ENCODE measurements around the gene ARHGEF17. TPM values are rescaled to one million over a fixed set of nuclear protein-coding genes. Genes with fewer than 3 reads are reported as not detected.
"Not testable (repeated sequence)": the region's sequence is repeated elsewhere in the genome, so short reads cannot be mapped to it uniquely, and the experiment has no call there.

ARHGEF17 gene
- total RNA-seq, 4 donors from 2014 or later = 54.0 to 125 (median 61.4) TPM

- peak; percentile 39 to 49 for DNase-seq
- no peaks in the 10 kb centered on the region for H3K36me3 ChIP-seq
- no peaks in the 10 kb centered on the region for H3K27me3 ChIP-seq
- no peak for TF ChIP-seq POLR2A (IDR thresholded peaks at IDR 0.05)
- TF ChIP-seq, protein P1, sequence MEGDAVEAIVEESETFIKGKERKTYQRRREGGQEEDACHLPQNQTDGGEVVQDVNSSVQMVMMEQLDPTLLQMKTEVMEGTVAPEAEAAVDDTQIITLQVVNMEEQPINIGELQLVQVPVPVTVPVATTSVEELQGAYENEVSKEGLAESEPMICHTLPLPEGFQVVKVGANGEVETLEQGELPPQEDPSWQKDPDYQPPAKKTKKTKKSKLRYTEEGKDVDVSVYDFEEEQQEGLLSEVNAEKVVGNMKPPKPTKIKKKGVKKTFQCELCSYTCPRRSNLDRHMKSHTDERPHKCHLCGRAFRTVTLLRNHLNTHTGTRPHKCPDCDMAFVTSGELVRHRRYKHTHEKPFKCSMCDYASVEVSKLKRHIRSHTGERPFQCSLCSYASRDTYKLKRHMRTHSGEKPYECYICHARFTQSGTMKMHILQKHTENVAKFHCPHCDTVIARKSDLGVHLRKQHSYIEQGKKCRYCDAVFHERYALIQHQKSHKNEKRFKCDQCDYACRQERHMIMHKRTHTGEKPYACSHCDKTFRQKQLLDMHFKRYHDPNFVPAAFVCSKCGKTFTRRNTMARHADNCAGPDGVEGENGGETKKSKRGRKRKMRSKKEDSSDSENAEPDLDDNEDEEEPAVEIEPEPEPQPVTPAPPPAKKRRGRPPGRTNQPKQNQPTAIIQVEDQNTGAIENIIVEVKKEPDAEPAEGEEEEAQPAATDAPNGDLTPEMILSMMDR (IDR thresholded peaks at IDR 0.05) = no peak
- peak overlapping the region; percentile 7 to 39 (median 22) for H3K27ac ChIP-seq
- intact Hi-C loops (cut with DNase I) = no loop called here
- H3K4me1 ChIP-seq = peaks cover 5 to 38% of the 10 kb centered on the region in 2 donors
- 33 to 48% methylated on average over 8 of the region's 8 CpGs for WGBS, 2 donors
- no peak overlapping the region for H3K4me3 ChIP-seq (replicated peaks in 1 of 3)
- no peaks in the 10 kb centered on the region for H3K9me3 ChIP-seq
Measured at GRCh38 chr11:73273222-73273895, 34.7 kb upstream of the ARHGEF17 start.

- DNase-seq; H3K4me3 ChIP-seq (replicated peaks in 1 of 3); H3K27ac ChIP-seq; intact Hi-C loops (cut with DNase I); H3K36me3 ChIP-seq; H3K9me3 ChIP-seq; H3K27me3 ChIP-seq: not testable (repeated sequence)
- 91 to 94% methylated on average over 4 of the region's 4 CpGs for WGBS, 2 donors
- peaks cover 5 to 34% of the 10 kb centered on the region in 2 donors for H3K4me1 ChIP-seq
Measured at GRCh38 chr11:73274191-73274590, 33.9 kb upstream of the ARHGEF17 start.

DNA sequence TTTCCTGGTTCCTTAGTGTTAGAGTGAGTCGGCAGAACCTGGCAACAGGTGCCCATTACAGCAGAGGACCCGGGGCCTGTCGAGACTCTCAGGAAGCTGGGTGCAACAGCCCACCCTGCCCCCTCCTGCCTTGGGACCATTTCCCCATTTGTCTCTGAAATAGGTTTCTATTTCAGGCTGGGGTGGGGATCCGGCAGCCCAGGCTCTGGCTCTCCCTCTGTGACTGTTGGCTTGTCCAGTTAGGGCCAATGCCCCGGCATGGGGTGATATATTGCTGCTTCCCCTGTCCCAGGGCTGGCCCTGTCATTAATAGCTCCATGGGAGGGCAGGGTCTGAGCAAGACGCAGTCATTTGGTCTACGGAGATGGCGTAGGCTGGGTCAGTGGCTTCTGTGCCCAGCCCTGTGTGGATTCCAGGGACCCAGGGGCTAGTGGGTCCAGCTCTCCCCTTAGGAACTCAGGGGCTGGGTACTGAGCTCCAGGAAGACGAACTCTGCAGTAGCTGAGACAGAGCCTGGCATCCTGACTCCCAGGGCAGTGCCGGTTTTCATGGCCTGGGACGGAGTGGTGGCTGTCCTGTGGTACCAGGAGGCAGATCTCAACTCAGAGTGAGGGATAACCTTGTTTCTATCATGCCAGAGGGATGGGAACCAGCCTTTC, 33.2 kb upstream of the ARHGEF17 start:
- intact Hi-C loops (cut with DNase I) = no loop called here

GRCh38 chr11:73275381-73275750, 32.7 kb upstream of the ARHGEF17 start:
- Histone ChIP-seq H3K36me3 (no peaks in the 10 kb centered on the region), H3K4me3 (replicated peaks in 1 of 3) (no peak overlapping the region), H3K27me3 (no peaks in the 10 kb centered on the region), H3K27ac (no peak overlapping the region), H3K4me1 (peaks cover 0 to 22% of the 10 kb centered on the region in 2 donors), H3K9me3 (no peaks in the 10 kb centered on the region)
- intact Hi-C loops (cut with DNase I) = no loop called here
- no peak for DNase-seq
- TF ChIP-seq, protein P1 (IDR thresholded peaks at IDR 0.05) = no peak
- no peak for TF ChIP-seq POLR2A (IDR thresholded peaks at IDR 0.05)
- 94 to 100% methylated on average over 4 of the region's 4 CpGs for WGBS, 2 donors

More for the DNA sequence above, 33.2 kb upstream of the ARHGEF17 start:
- H3K4me3 ChIP-seq (replicated peaks in 1 of 3) = no peak overlapping the region
- H3K9me3 ChIP-seq = no peaks in the 10 kb centered on the region
- 84 to 93% methylated on average over 9 to 10 of the region's 11 CpGs for WGBS, 2 donors
- H3K4me1 ChIP-seq = peaks cover under 1 to 27% of the 10 kb centered on the region in 2 donors
- no peaks in the 10 kb centered on the region for H3K27me3 ChIP-seq
- no peak for DNase-seq
- no peak overlapping the region for H3K27ac ChIP-seq
- H3K36me3 ChIP-seq = no peaks in the 10 kb centered on the region
- TF ChIP-seq, protein P1 (IDR thresholded peaks at IDR 0.05) = no peak
- TF ChIP-seq POLR2A (IDR thresholded peaks at IDR 0.05) = no peak

- no peak for DNase-seq
- Histone ChIP-seq H3K4me3 (replicated peaks in 1 of 3) (no peak overlapping the region), H3K4me1 (peaks cover 0 to 15% of the 10 kb centered on the region in 2 donors), H3K36me3 (no peaks in the 10 kb centered on the region), H3K9me3 (no peaks in the 10 kb centered on the region), H3K27ac (no peak overlapping the region), H3K27me3 (no peaks in the 10 kb centered on the region)
- TF ChIP-seq POLR2A (IDR thresholded peaks at IDR 0.05) = no peak
- TF ChIP-seq, protein P1 (IDR thresholded peaks at IDR 0.05) = no peak
- 93% methylated on average over 3 of the region's 3 CpGs for WGBS, 2 donors
- intact Hi-C loops (cut with DNase I) = no loop called here
Measured at GRCh38 chr11:73277467-73277866, 30.6 kb upstream of the ARHGEF17 start.

Data from thyroid gland (tissue), 4 donors.